HFF-Myc (cell line): ENCODE results near the gene DPP7.

Experiments used
- DNase-seq: peaks from one replicate; pipeline ENCODE4 v3.0.0-alpha.2; 2011; ENCODE audit warnings: low read depth; ENCODE audit errors: extremely low read depth
- H3K4me3 ChIP-seq: replicated peaks from 2 replicates; pipeline ENCODE4 v1.5.1; 2011; ENCODE audit warnings: low read depth, mild to moderate bottlenecking, control low read depth, low read length
- TF ChIP-seq, protein P1 (sequence below): IDR thresholded peaks from 2 replicates; pipeline ENCODE4 v1.5.1; 2012; ENCODE audit warnings: mild to moderate bottlenecking, low read depth, low read length, control low read depth; ENCODE audit errors: missing control alignments

DPP7 gene

DNA sequence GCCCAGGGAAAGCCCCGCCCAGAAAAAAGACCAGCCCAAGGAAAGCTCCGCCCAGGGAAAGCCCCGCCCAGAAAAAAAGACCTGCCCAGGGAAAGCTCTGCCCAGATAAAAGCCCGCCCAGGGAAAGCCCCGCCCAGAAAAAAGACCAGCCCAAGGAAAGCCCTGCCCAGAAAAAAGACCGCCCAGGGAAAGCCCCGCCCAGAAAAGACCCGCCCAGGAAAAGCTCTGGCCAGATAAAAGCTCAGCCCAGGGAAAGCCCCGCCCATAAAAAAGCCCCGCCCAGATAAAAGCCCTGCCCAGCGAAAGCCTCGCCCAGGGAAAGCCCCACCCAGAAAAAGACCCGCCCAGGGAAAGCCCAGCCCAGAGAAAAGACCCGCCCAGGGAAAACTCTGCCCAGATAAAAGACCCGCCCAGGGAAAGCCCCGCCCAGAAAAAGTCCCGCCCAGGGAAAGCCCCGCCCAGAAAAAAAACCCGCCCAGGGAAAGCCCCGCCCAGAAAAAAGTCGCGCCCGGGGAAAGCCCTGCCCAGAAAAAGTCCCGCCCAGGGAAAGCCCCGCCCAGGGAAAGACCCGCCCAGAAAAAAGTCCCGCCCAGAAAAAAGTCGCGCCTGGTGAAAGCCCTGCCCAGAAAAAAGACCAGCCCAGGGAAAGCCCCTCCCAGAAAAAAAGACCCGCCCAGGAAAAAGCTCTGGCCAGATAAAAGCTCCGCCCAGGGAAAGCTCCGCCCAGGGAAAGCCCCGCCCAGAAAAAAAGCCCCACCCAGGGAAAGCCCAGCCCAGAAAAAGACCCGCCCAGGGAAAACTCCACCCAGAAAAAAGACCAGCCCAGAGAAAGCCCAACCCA is 36.3 kb upstream of the DPP7 start:
- DNase-seq = no peak
- no peak overlapping the region for H3K4me3 ChIP-seq
- TF ChIP-seq, protein P1, sequence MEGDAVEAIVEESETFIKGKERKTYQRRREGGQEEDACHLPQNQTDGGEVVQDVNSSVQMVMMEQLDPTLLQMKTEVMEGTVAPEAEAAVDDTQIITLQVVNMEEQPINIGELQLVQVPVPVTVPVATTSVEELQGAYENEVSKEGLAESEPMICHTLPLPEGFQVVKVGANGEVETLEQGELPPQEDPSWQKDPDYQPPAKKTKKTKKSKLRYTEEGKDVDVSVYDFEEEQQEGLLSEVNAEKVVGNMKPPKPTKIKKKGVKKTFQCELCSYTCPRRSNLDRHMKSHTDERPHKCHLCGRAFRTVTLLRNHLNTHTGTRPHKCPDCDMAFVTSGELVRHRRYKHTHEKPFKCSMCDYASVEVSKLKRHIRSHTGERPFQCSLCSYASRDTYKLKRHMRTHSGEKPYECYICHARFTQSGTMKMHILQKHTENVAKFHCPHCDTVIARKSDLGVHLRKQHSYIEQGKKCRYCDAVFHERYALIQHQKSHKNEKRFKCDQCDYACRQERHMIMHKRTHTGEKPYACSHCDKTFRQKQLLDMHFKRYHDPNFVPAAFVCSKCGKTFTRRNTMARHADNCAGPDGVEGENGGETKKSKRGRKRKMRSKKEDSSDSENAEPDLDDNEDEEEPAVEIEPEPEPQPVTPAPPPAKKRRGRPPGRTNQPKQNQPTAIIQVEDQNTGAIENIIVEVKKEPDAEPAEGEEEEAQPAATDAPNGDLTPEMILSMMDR = no peak

DNA sequence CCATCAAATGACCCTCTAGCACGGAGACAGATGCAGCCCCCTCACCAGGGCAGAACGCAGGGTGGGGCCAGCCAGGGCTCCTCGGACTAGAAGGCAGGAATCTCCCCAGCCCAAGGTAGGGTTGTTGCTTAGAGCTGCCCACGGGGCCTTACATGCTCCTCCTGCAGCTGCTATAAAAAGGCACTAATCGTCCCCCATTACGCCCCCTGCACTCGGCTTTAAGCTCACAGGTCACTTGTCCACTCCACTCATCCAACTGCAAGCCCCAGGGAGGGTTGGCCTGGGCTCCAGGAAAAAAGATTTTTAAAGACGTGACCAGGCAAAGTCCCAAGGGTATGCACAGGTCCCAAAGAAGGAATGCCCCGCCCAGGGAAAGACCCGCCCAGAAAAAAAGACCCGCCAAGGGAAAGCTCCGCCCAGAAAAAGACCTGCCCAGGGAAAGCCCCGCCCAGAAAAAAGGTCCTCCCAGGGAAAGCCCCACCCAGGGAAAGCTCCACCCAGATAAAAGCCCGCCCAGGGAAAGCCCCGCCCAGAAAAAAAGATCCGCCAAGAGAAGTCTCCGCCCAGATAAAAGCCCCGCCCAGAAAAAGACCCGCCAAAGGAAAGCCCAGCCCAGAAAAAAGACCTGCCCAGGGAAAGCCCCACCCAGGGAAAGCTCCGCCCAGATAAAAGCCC is 35.5 kb upstream of the DPP7 start:
- no peak overlapping the region for H3K4me3 ChIP-seq
- TF ChIP-seq, protein P1 = no peak
- no peak for DNase-seq

DNA sequence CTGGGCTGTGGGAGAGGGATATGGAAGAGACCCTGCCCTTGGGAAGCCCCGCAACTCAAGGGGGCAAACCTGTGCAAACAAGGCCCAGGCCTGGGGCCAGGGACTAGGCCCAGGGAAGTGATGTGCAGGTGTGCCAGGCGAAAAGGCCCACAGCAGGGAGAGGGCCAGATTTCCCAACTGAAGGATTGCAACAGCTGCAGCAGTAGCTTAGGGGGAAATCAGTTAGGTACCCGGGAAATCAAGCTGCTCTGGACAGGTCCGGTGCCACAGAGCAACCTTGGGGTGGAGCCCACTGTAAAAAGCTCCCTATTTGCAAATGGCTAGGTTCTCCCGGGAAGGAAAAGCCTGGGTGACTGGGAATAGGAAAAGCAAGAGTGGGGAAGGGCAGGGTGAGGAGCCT is 34.8 kb upstream of the DPP7 start:
- DNase-seq = no peak
- TF ChIP-seq, protein P1 = no peak
- no peak overlapping the region for H3K4me3 ChIP-seq

DNA sequence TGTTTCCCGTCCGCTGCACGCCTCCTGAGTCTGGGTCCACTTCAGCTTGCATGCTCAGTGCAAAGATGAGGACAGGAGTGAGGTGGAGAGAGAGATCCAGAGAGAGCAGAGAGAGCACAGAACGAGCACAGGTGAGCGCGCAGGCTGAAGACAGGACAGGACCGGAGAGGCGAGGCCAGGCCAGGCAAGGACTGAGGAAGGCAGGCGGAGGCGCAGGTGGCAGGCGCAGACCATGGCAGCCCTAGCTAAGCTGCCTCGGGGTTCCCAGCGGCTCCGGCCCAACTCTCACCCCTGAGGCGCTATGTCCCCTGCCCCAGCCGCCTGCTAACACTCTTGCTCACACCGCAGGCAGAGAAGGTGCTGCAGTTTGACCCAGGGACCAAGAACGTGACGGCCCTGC is 34.1 kb upstream of the DPP7 start:
- H3K4me3 ChIP-seq = no peak overlapping the region
- TF ChIP-seq, protein P1 = no peak
- DNase-seq = no peak

- no peak overlapping the region for H3K4me3 ChIP-seq
- TF ChIP-seq, protein P1 = no peak
- DNase-seq = no peak
These were observed 33.7 kb upstream of the DPP7 start for GRCh38 chr9:137148242-137148641.

- H3K4me3 ChIP-seq = no peak overlapping the region
- DNase-seq = no peak
These were observed 33.2 kb upstream of the DPP7 start for GRCh38 chr9:137147793-137148160.

More at GRCh38 chr9:137147793-137148160, 33.2 kb upstream of the DPP7 start:
- TF ChIP-seq, protein P1 = no peak
